ENCODE measurements around the gene ACP3. TPM values are rescaled to one million over a fixed set of nuclear protein-coding genes. Genes with fewer than 3 reads are reported as not detected.

Gene ACP3
- total RNA-seq, 1 donor from 2014 or later, result not detected

GRCh38 chr3:132332082-132332481 lies 14.9 kb downstream of the ACP3 start:
- H3K27me3 Mint-ChIP-seq (ENCODE audit: insufficient read depth), result peaks cover 5% of the 10 kb centered on the region
- no peaks in the 10 kb centered on the region for H3K36me3 Mint-ChIP-seq (ENCODE audit: low read depth)
- no peak overlapping the region for H3K27ac Mint-ChIP-seq
- DNase-seq (ENCODE audit: low spot score), result no peak
- no peaks in the 10 kb centered on the region for H3K9me3 Mint-ChIP-seq
- no peaks in the 10 kb centered on the region for H3K4me1 Mint-ChIP-seq (ENCODE audit: low read depth)
- intact Hi-C loops (cut with micrococcal nuclease), result no loop called here
- no peak overlapping the region for H3K4me3 Mint-ChIP-seq

- no peak for DNase-seq (ENCODE audit: low spot score)
- Mint-ChIP-seq H3K27me3 (ENCODE audit: insufficient read depth) (peaks cover 5% of the 10 kb centered on the region), H3K4me3 (no peak overlapping the region), H3K4me1 (ENCODE audit: low read depth) (no peaks in the 10 kb centered on the region), H3K36me3 (ENCODE audit: low read depth) (no peaks in the 10 kb centered on the region), H3K27ac (no peak overlapping the region), H3K9me3 (no peaks in the 10 kb centered on the region)
- intact Hi-C loops (cut with micrococcal nuclease), result no loop called here
These were observed 15.3 kb downstream of the ACP3 start for GRCh38 chr3:132332508-132332907.

DNA sequence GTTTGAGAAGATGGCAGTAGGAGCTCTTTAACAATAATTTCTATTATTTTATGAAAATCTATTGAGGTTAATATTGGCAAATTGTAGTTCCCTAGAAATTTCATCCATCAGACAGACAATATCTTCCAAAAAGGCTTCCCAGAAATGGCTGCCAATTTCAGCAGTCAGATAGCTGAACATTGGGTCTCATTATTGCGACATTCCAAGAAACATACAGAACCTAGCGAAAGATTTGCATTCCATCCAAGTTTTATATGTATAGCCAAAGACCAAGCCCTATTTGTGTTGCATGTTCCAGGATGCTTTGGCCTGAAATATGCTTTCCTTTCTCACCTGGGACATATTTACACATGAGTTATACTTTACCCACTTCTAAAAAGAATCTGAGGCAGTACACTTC lies 24.5 kb downstream of the ACP3 start:
- DNase-seq (ENCODE audit: low spot score), result no peak
- H3K27ac Mint-ChIP-seq, result no peak overlapping the region
- H3K4me1 Mint-ChIP-seq (ENCODE audit: low read depth), result no peaks in the 10 kb centered on the region
- H3K9me3 Mint-ChIP-seq, result no peaks in the 10 kb centered on the region
- H3K27me3 Mint-ChIP-seq (ENCODE audit: insufficient read depth), result peaks cover 23% of the 10 kb centered on the region
- H3K36me3 Mint-ChIP-seq (ENCODE audit: low read depth), result no peaks in the 10 kb centered on the region
- H3K4me3 Mint-ChIP-seq, result no peak overlapping the region
- intact Hi-C loops (cut with micrococcal nuclease), result loop anchor here (10.0 kb wide), 1 partner anchor 1307 kb away; no protein-coding TSS in a partner anchor

- no peak for DNase-seq (ENCODE audit: low spot score)
- H3K4me1 Mint-ChIP-seq (ENCODE audit: low read depth), result no peaks in the 10 kb centered on the region
- H3K4me3 Mint-ChIP-seq, result no peak overlapping the region
- no peak overlapping the region for H3K27ac Mint-ChIP-seq
- no peaks in the 10 kb centered on the region for H3K9me3 Mint-ChIP-seq
- no peaks in the 10 kb centered on the region for H3K36me3 Mint-ChIP-seq (ENCODE audit: low read depth)
- intact Hi-C loops (cut with micrococcal nuclease), result loop anchor here (10.0 kb wide), 1 partner anchor 1307 kb away; no protein-coding TSS in a partner anchor
- H3K27me3 Mint-ChIP-seq (ENCODE audit: insufficient read depth), result peaks cover 23% of the 10 kb centered on the region
These were observed 25.0 kb downstream of the ACP3 start for GRCh38 chr3:132342183-132342582.

DNA sequence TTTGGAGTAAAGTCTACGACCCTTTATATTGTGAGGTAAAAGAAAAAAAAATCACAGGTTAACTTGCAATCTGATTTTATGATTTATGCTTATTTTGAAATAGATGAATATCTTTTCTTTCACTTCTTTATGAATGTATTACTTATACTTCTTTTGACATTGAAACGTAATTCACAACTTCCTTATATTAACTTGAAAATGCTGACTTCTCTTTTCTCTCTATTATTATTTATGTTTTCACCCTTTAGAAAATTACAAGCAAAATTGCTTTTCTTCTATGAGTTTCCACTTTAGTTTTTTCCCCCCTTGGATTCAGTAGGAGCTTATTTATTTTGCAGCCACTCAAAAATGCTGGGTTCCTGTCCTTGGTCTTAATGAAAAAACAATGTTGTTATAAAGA lies 25.4 kb downstream of the ACP3 start:
- H3K27ac Mint-ChIP-seq, result no peak overlapping the region
- H3K4me3 Mint-ChIP-seq, result no peak overlapping the region
- DNase-seq (ENCODE audit: low spot score), result no peak
- H3K36me3 Mint-ChIP-seq (ENCODE audit: low read depth), result no peaks in the 10 kb centered on the region
- peaks cover 23% of the 10 kb centered on the region for H3K27me3 Mint-ChIP-seq (ENCODE audit: insufficient read depth)
- no peaks in the 10 kb centered on the region for H3K9me3 Mint-ChIP-seq
- intact Hi-C loops (cut with micrococcal nuclease), result loop anchor here (1.0 to 10.0 kb wide), 2 partner anchors 89 to 1308 kb away; no protein-coding TSS in a partner anchor
- no peaks in the 10 kb centered on the region for H3K4me1 Mint-ChIP-seq (ENCODE audit: low read depth)

- Mint-ChIP-seq H3K27me3 (ENCODE audit: insufficient read depth) (peaks cover 23% of the 10 kb centered on the region), H3K27ac (no peak overlapping the region), H3K36me3 (ENCODE audit: low read depth) (no peaks in the 10 kb centered on the region), H3K9me3 (no peaks in the 10 kb centered on the region), H3K4me1 (ENCODE audit: low read depth) (no peaks in the 10 kb centered on the region), H3K4me3 (no peak overlapping the region)
- no peak for DNase-seq (ENCODE audit: low spot score)
- intact Hi-C loops (cut with micrococcal nuclease), result loop anchor here (1.0 to 10.0 kb wide), 2 partner anchors 90 to 1308 kb away; no protein-coding TSS in a partner anchor
These were observed 25.9 kb downstream of the ACP3 start for GRCh38 chr3:132343018-132343612.

DNA sequence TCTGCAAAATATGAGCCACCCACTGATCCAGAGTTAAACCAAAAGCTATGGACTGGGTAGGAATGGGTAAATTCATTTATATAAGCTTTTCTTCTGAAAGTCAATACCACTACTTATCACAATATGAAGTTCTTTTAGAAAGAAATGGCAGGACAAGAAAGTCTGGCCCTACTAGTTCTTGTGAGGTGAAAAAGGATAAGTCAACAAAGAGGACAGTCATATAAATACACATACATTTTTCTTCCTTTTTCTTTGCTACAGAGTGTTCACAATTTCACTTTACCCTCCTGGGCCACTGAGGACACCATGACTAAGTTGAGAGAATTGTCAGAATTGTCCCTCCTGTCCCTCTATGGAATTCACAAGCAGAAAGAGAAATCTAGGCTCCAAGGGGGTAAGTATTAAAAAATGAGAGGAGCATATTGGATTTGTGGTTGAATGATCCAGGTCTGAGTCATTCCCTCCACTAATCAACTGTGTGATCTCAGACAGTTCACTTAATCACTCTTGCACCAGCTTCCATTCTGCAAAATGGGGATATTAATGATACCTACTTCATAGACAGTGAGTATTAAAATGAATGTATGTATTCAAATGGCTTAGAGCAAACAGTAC lies 27.6 kb downstream of the ACP3 start:
- Mint-ChIP-seq H3K36me3 (ENCODE audit: low read depth) (no peaks in the 10 kb centered on the region), H3K4me3 (no peak overlapping the region), H3K27me3 (ENCODE audit: insufficient read depth) (peaks cover 14% of the 10 kb centered on the region), H3K27ac (no peak overlapping the region), H3K4me1 (ENCODE audit: low read depth) (no peaks in the 10 kb centered on the region), H3K9me3 (no peaks in the 10 kb centered on the region)
- intact Hi-C loops (cut with micrococcal nuclease), result loop anchor here (10.0 kb wide), 1 partner anchor 1310 kb away; no protein-coding TSS in a partner anchor
- no peak for DNase-seq (ENCODE audit: low spot score)

- peaks cover 7% of the 10 kb centered on the region for H3K27me3 Mint-ChIP-seq (ENCODE audit: insufficient read depth)
- no peak for DNase-seq (ENCODE audit: low spot score)
- intact Hi-C loops (cut with micrococcal nuclease), result loop anchor here (10.0 kb wide), 1 partner anchor 1312 kb away; no protein-coding TSS in a partner anchor
- H3K4me1 Mint-ChIP-seq (ENCODE audit: low read depth), result no peaks in the 10 kb centered on the region
- no peaks in the 10 kb centered on the region for H3K9me3 Mint-ChIP-seq
- no peak overlapping the region for H3K27ac Mint-ChIP-seq
- no peak overlapping the region for H3K4me3 Mint-ChIP-seq
- no peaks in the 10 kb centered on the region for H3K36me3 Mint-ChIP-seq (ENCODE audit: low read depth)
These were observed 29.9 kb downstream of the ACP3 start for GRCh38 chr3:132346841-132347736.

DNA sequence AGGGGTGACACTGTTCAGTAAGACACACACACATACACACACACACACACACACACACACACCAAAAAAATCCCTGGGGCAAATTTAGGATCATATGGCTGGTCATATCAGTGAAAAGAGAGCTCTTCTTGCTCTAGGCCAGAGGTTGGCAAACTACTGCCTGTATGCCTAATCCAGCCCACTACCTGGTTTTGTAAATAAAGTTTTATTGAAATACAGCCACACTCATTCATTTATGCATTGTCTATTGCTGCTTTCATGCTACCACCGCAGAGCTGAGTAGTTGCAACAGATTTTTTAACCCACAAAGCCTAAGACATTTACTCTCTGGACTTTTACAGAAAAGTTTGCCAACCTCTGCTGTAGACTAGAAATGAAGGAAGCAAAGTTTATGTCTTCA lies 30.6 kb downstream of the ACP3 start:
- DNase-seq (ENCODE audit: low spot score), result no peak
- H3K27ac Mint-ChIP-seq, result no peak overlapping the region
- intact Hi-C loops (cut with micrococcal nuclease), result loop anchor here (10.0 kb wide), 1 partner anchor 1313 kb away; no protein-coding TSS in a partner anchor
- peaks cover 5% of the 10 kb centered on the region for H3K27me3 Mint-ChIP-seq (ENCODE audit: insufficient read depth)
- no peak overlapping the region for H3K4me3 Mint-ChIP-seq
- H3K36me3 Mint-ChIP-seq (ENCODE audit: low read depth), result no peaks in the 10 kb centered on the region
- no peaks in the 10 kb centered on the region for H3K9me3 Mint-ChIP-seq
- H3K4me1 Mint-ChIP-seq (ENCODE audit: low read depth), result peaks cover 4% of the 10 kb centered on the region

DNA sequence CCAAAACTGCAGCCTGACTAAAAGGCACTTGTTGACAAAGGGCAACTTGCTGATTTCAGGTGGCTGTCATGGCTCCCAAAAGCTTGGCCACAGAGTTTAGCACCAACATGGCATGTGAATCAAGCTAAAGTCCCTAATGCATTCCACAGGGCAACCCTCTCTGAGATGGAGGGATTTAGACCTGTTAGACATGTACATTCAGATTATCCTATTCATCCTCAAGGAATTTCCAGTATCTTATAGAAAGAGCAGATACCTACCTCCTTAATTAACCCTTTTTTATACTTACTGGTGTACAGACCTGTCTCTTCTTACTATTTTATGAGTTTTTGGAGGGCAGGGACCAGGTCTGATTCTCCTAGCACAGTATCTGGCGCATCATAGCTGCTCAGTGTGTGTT lies 31.3 kb downstream of the ACP3 start:
- Mint-ChIP-seq H3K36me3 (ENCODE audit: low read depth) (no peaks in the 10 kb centered on the region), H3K4me1 (ENCODE audit: low read depth) (peaks cover 5% of the 10 kb centered on the region), H3K9me3 (no peaks in the 10 kb centered on the region), H3K4me3 (no peak overlapping the region), H3K27me3 (ENCODE audit: insufficient read depth) (no peaks in the 10 kb centered on the region), H3K27ac (no peak overlapping the region)
- DNase-seq (ENCODE audit: low spot score), result no peak
- intact Hi-C loops (cut with micrococcal nuclease), result loop anchor here (10.0 kb wide), 1 partner anchor 1314 kb away; no protein-coding TSS in a partner anchor

GRCh38 chr3:132350814-132351213 lies 33.6 kb downstream of the ACP3 start:
- no peaks in the 10 kb centered on the region for H3K9me3 Mint-ChIP-seq
- no peaks in the 10 kb centered on the region for H3K36me3 Mint-ChIP-seq (ENCODE audit: low read depth)
- DNase-seq (ENCODE audit: low spot score), result no peak
- H3K4me3 Mint-ChIP-seq, result no peak overlapping the region
- intact Hi-C loops (cut with micrococcal nuclease), result loop anchor here (5.0 to 10.0 kb wide), 2 partner anchors 371 to 1074 kb away; partner anchors contain the start of gene NPHP3
- no peaks in the 10 kb centered on the region for H3K27me3 Mint-ChIP-seq (ENCODE audit: insufficient read depth)
- no peak overlapping the region for H3K27ac Mint-ChIP-seq
- H3K4me1 Mint-ChIP-seq (ENCODE audit: low read depth), result peaks cover 5% of the 10 kb centered on the region

GRCh38 chr3:132351222-132351806 lies 34.1 kb downstream of the ACP3 start:
- Mint-ChIP-seq H3K27ac (no peak overlapping the region), H3K9me3 (no peaks in the 10 kb centered on the region), H3K4me3 (no peak overlapping the region), H3K4me1 (ENCODE audit: low read depth) (peaks cover 5% of the 10 kb centered on the region), H3K36me3 (ENCODE audit: low read depth) (no peaks in the 10 kb centered on the region), H3K27me3 (ENCODE audit: insufficient read depth) (no peaks in the 10 kb centered on the region)
- no peak for DNase-seq (ENCODE audit: low spot score)
- intact Hi-C loops (cut with micrococcal nuclease), result loop anchor here (5.0 to 10.0 kb wide), 2 partner anchors 371 to 1073 kb away; partner anchors contain the start of gene NPHP3
